ENCODE data around the gene KCNG2. TPM values are rescaled to one million over a fixed set of nuclear protein-coding genes. Genes with fewer than 3 reads are reported as not detected.

The KCNG2 gene
- total RNA-seq, 2 experiments from 2014 or later: not detected

- Histone ChIP-seq H3K4me2 (ENCODE audit: low read length) (no peak overlapping the region), H3K4me3 (ENCODE audit: low read depth, low read length, poor library complexity, severe bottlenecking) (no peak overlapping the region), H3K79me2 (ENCODE audit: insufficient read depth, low read depth, low read length) (no peaks in the 10 kb centered on the region), H3K36me3 (ENCODE audit: insufficient read depth, low read length) (no peaks in the 10 kb centered on the region), H3K9me2 (ENCODE audit: insufficient read depth, low read length) (no peaks in the 10 kb centered on the region), H3K27ac (ENCODE audit: low read depth, low read length, poor library complexity, severe bottlenecking) (no peak overlapping the region), H3K4me1 (ENCODE audit: insufficient read depth, low read length, poor library complexity, severe bottlenecking) (no peaks in the 10 kb centered on the region), H3K9me3 (ENCODE audit: low read length) (no peaks in the 10 kb centered on the region), H2AFZ (ENCODE audit: low read length) (no peak overlapping the region), H4K20me1 (ENCODE audit: insufficient read depth, low read length) (no peaks in the 10 kb centered on the region)
- ChIA-PET CTCF (ENCODE audit: unreplicated experiment) (no interaction called here), POLR2A (no interaction called here)
- DNase-seq (ENCODE audit: low spot score): no peak
- intact Hi-C loops (cut with micrococcal nuclease; ENCODE audit: unreplicated experiment): no loop called here
- BruUV-seq (replicated peaks): no TSS peak
- TF ChIP-seq CTCF (conservative IDR thresholded peaks at IDR 0.05; ENCODE audit: low read length): no peak
- TF ChIP-seq EZH2phosphoT487 (IDR thresholded peaks at IDR 0.05; ENCODE audit: borderline replicate concordance, low read depth, low read length): no peak
These were observed 21.1 kb upstream of the KCNG2 start for GRCh38 chr18:79776674-79777073.

- DNase-seq (ENCODE audit: low spot score): no peak
These were observed 19.4 kb upstream of the KCNG2 start for GRCh38 chr18:79778291-79778791.

More at GRCh38 chr18:79778291-79778791, 19.4 kb upstream of the KCNG2 start:
- no peaks in the 10 kb centered on the region for H3K9me3 ChIP-seq (ENCODE audit: low read length)
- no peak overlapping the region for H2AFZ ChIP-seq (ENCODE audit: low read length)
- H3K4me2 ChIP-seq (ENCODE audit: low read length): no peak overlapping the region
- no peaks in the 10 kb centered on the region for H3K4me1 ChIP-seq (ENCODE audit: insufficient read depth, low read length, poor library complexity, severe bottlenecking)
- H3K27ac ChIP-seq (ENCODE audit: low read depth, low read length, poor library complexity, severe bottlenecking): no peak overlapping the region
- CTCF ChIA-PET (ENCODE audit: unreplicated experiment): no interaction called here
- H3K4me3 ChIP-seq (ENCODE audit: low read depth, low read length, poor library complexity, severe bottlenecking): no peak overlapping the region
- H3K9me2 ChIP-seq (ENCODE audit: insufficient read depth, low read length): no peaks in the 10 kb centered on the region
- no TSS peak for BruUV-seq (replicated peaks)
- POLR2A ChIA-PET: interaction anchor here (1.0 kb wide), 1 partner anchor 41 kb away, joined by 3 read pairs; no protein-coding TSS in a partner anchor
- intact Hi-C loops (cut with micrococcal nuclease; ENCODE audit: unreplicated experiment): no loop called here
- no peaks in the 10 kb centered on the region for H3K79me2 ChIP-seq (ENCODE audit: insufficient read depth, low read depth, low read length)
- no peaks in the 10 kb centered on the region for H3K36me3 ChIP-seq (ENCODE audit: insufficient read depth, low read length)
- no peaks in the 10 kb centered on the region for H4K20me1 ChIP-seq (ENCODE audit: insufficient read depth, low read length)
- TF ChIP-seq CTCF (conservative IDR thresholded peaks at IDR 0.05; ENCODE audit: low read length) (no peak), EZH2phosphoT487 (IDR thresholded peaks at IDR 0.05; ENCODE audit: borderline replicate concordance, low read depth, low read length) (no peak)

Data from OCI-LY7 (cell line).